ENCODE measurements around the gene RAB26.

GRCh38 chr16:2194166-2194834 lies 45.9 kb downstream of the RAB26 start:
- TF ChIP-seq POLR2AphosphoS5 (IDR thresholded peaks at IDR 0.05) (no peak), POLR2A (IDR thresholded peaks at IDR 0.05) (no peak)
